ENCODE measurements around the gene DOP1A.

- TF ChIP-seq CTCF (conservative IDR thresholded peaks at IDR 0.05 in 1 of 2, IDR thresholded peaks at IDR 0.05 in 1 of 2; ENCODE audit: extremely low read depth in 1 of 2, insufficient read depth in 1 of 2, low read depth in 1 of 2, low read length in 2 of 2): no peak
- no peak for TF ChIP-seq EZH2 (IDR thresholded peaks at IDR 0.05; ENCODE audit: borderline replicate concordance, low read length)
These were observed 59.3 kb downstream of the DOP1A start for GRCh38 chr6:83126807-83127206.

Measured in mammary epithelial cell (primary cell).